Liver (tissue), 3 donors: ENCODE data around the gene SRD5A1.

Experiments used
- FOXA1 ChIP-seq: IDR thresholded peaks from 2 replicates; pipeline ENCODE4 v1.6.1; 2016; ENCODE audit warnings: antibody characterized with exemption
- GABPA ChIP-seq, 2 donors: IDR thresholded peaks in 1 of 2; conservative IDR thresholded peaks in 1 of 2; 2 replicates each; pipeline ENCODE4 v1.6.1; 2016; ENCODE audit warnings: antibody characterized with exemption in 2 of 2, mild to moderate bottlenecking in 1 of 2, moderate library complexity in 1 of 2
- RAD21 ChIP-seq, 2 donors: IDR thresholded peaks; 2 replicates each; pipeline ENCODE4 v1.6.1; 2016; ENCODE audit warnings: antibody characterized with exemption in 2 of 2, mild to moderate bottlenecking in 2 of 2
- RXRA ChIP-seq, 2 donors: IDR thresholded peaks; 2 replicates each; pipeline ENCODE4 v1.6.1; 2017 to 2018; ENCODE audit warnings: antibody characterized with exemption in 2 of 2, mild to moderate bottlenecking in 1 of 2
- SP1 ChIP-seq: IDR thresholded peaks from 2 replicates; pipeline ENCODE4 v1.6.1; 2018; ENCODE audit warnings: antibody characterized with exemption, mild to moderate bottlenecking
- YY1 ChIP-seq: IDR thresholded peaks from 2 replicates; pipeline ENCODE4 v1.6.1; 2016; ENCODE audit warnings: antibody characterized with exemption, mild to moderate bottlenecking
- TF ChIP-seq, protein P1 (sequence below): fragments of 150-350 bp; IDR thresholded peaks from 2 replicates; pipeline ENCODE4 v1.5.1; 2017; ENCODE audit warnings: improper control_type of control experiment, low read depth, low read length; ENCODE audit not compliant: missing input control
- TF ChIP-seq, protein P2 (sequence below): IDR thresholded peaks from 2 replicates; pipeline ENCODE4 v1.6.1; 2016; ENCODE audit warnings: antibody characterized with exemption
- TF ChIP-seq, protein P3 (sequence below): IDR thresholded peaks from 2 replicates; pipeline ENCODE4 v1.6.1; 2016; ENCODE audit warnings: antibody characterized with exemption, mild to moderate bottlenecking
- donor health status: healthy.
- donor health status: healthy.

DNA sequence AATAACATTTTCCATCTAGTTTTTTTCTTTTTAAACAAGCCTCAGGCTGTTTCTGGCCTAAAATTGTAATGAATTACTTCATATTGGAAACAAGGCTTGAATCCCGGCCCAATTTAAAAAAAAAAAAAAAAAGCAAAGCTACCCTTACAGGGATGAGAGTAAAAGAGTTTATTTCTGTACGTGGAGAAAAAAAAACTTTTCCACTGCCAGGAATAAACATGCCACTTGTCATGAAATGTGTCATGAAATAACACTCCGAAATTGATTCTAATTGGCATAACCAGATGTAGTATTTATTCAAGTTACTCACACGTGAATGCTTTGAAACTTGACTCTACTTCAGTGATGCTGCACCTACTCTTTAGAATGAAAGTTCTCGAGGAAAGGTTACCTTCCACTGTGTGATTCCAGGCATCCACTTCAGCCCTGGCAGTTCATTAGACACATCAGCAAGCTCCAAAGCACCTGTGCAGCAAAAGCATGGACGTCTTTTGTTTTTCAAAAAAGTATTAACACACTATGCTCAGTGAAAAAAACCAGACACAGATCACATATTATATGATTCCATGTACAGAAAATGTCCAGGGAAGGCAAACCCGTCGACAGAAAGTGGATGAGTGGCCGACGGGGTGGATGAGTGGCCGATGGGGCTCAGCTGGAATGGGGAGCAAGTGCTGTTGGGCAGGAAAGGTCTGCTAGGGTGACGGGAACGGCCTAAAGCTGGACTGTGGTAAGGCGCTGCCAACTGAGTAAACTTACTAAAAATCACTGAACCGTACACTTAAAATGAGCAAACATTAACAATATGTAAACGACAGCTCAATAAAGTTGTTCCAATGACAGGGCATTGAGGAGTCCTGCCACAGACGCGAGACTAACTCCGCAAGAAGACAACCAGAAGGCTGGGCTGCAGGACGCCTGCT lies 21.6 kb upstream of the SRD5A1 start:
- TF ChIP-seq, protein P1, sequence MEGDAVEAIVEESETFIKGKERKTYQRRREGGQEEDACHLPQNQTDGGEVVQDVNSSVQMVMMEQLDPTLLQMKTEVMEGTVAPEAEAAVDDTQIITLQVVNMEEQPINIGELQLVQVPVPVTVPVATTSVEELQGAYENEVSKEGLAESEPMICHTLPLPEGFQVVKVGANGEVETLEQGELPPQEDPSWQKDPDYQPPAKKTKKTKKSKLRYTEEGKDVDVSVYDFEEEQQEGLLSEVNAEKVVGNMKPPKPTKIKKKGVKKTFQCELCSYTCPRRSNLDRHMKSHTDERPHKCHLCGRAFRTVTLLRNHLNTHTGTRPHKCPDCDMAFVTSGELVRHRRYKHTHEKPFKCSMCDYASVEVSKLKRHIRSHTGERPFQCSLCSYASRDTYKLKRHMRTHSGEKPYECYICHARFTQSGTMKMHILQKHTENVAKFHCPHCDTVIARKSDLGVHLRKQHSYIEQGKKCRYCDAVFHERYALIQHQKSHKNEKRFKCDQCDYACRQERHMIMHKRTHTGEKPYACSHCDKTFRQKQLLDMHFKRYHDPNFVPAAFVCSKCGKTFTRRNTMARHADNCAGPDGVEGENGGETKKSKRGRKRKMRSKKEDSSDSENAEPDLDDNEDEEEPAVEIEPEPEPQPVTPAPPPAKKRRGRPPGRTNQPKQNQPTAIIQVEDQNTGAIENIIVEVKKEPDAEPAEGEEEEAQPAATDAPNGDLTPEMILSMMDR = no peak
- TF ChIP-seq, protein P2, sequence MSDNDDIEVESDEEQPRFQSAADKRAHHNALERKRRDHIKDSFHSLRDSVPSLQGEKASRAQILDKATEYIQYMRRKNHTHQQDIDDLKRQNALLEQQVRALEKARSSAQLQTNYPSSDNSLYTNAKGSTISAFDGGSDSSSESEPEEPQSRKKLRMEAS = no peak
- no peak for TF ChIP-seq YY1
- no peak for TF ChIP-seq FOXA1
- TF ChIP-seq RXRA (IDR thresholded peaks at IDR 0.05) = peak in 1 of 2 donors; percentile 66
- TF ChIP-seq, protein P3, sequence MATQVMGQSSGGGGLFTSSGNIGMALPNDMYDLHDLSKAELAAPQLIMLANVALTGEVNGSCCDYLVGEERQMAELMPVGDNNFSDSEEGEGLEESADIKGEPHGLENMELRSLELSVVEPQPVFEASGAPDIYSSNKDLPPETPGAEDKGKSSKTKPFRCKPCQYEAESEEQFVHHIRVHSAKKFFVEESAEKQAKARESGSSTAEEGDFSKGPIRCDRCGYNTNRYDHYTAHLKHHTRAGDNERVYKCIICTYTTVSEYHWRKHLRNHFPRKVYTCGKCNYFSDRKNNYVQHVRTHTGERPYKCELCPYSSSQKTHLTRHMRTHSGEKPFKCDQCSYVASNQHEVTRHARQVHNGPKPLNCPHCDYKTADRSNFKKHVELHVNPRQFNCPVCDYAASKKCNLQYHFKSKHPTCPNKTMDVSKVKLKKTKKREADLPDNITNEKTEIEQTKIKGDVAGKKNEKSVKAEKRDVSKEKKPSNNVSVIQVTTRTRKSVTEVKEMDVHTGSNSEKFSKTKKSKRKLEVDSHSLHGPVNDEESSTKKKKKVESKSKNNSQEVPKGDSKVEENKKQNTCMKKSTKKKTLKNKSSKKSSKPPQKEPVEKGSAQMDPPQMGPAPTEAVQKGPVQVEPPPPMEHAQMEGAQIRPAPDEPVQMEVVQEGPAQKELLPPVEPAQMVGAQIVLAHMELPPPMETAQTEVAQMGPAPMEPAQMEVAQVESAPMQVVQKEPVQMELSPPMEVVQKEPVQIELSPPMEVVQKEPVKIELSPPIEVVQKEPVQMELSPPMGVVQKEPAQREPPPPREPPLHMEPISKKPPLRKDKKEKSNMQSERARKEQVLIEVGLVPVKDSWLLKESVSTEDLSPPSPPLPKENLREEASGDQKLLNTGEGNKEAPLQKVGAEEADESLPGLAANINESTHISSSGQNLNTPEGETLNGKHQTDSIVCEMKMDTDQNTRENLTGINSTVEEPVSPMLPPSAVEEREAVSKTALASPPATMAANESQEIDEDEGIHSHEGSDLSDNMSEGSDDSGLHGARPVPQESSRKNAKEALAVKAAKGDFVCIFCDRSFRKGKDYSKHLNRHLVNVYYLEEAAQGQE = no peak
- TF ChIP-seq RAD21 (IDR thresholded peaks at IDR 0.05) = peak in 1 of 2 donors; percentile 4
- TF ChIP-seq SP1 = peak; percentile 59
- no peak for TF ChIP-seq GABPA (IDR thresholded peaks at IDR 0.05 in 1 of 2, conservative IDR thresholded peaks at IDR 0.05 in 1 of 2)
